PC-9 (cell line): ENCODE results near the gene MFN1. TPM values are rescaled to one million over a fixed set of nuclear protein-coding genes. Genes with fewer than 3 reads are reported as not detected.

Experiments used
- BruUV-seq: library from RNA; stranded (reverse); fragments of 400-500 nt; replicated peaks from 2 replicates; lab custom pipeline; 2021; lab: Mats Ljungman, UMichigan
- CTCF ChIA-PET: fragments of 300-600 bp; sonication (Branson Sonifier 250); formaldehyde crosslinking; loops from one replicate; lab custom pipeline; 2022; ENCODE audit warnings: antibody characterized with exemption; lab: Charles Lee
- POLR2A ChIA-PET: fragments of 300-600 bp; sonication (Branson Sonifier 250); formaldehyde crosslinking; loops from one replicate; lab custom pipeline; 2022; ENCODE audit warnings: antibody characterized with exemption; ENCODE audit not compliant: unreplicated experiment; lab: Charles Lee
- DNase-seq, 2 experiments: peaks; one replicate each; pipeline versions ENCODE4 v3.0.0 to v3.0.0-alpha.2; 2015 to 2022; ENCODE audit warnings: mixed read lengths in 1 of 2
- H2AFZ ChIP-seq: fragments of 200-600 bp; sonication (generic); 2 replicates; pipeline ENCODE4 v1.8.1; 2017; ENCODE audit warnings: antibody characterized with exemption
- H3F3A ChIP-seq: fragments of 200-600 bp; sonication (generic); 2 replicates; pipeline ENCODE4 v1.8.1; 2017; ENCODE audit warnings: antibody characterized with exemption, mild to moderate bottlenecking, low read depth; ENCODE audit not compliant: insufficient read depth
- H3K27ac ChIP-seq: fragments of 200-600 bp; sonication (generic); 2 replicates; pipeline ENCODE4 v1.6.1; 2016; ENCODE audit warnings: mixed run types
- H3K27me3 ChIP-seq: fragments of 200-600 bp; sonication (generic); 2 replicates; pipeline ENCODE4 v1.6.1; 2016; ENCODE audit warnings: low read depth, mixed run types; ENCODE audit not compliant: insufficient read depth
- H3K36me3 ChIP-seq: fragments of 200-600 bp; sonication (generic); 2 replicates; pipeline ENCODE4 v1.6.1; 2016; ENCODE audit warnings: low read depth, mixed run types
- H3K4me1 ChIP-seq: fragments of 200-600 bp; sonication (generic); replicated peaks from 2 replicates; pipeline ENCODE4 v1.6.1; 2016; ENCODE audit warnings: mixed run types; ENCODE audit not compliant: insufficient read depth
- H3K4me2 ChIP-seq: fragments of 200-600 bp; sonication (generic); 2 replicates; pipeline ENCODE4 v1.6.1; 2017; ENCODE audit warnings: mixed run types
- H3K4me3 ChIP-seq: fragments of 200-600 bp; sonication (generic); 2 replicates; pipeline ENCODE4 v1.6.1; 2016; ENCODE audit warnings: mixed run types
- H3K79me2 ChIP-seq: fragments of 200-600 bp; sonication (generic); 2 replicates; pipeline ENCODE4 v1.6.1; 2017; ENCODE audit warnings: low read depth, mixed run types
- H3K9me2 ChIP-seq: fragments of 200-600 bp; sonication (generic); 2 replicates; pipeline ENCODE4 v1.8.1; 2017; ENCODE audit warnings: mild to moderate bottlenecking; ENCODE audit not compliant: insufficient read depth
- H3K9me3 ChIP-seq: fragments of 200-600 bp; sonication (generic); 2 replicates; pipeline ENCODE4 v1.8.1; 2016; ENCODE audit warnings: low read depth; ENCODE audit not compliant: insufficient read depth
- H4K20me1 ChIP-seq: fragments of 200-600 bp; sonication (generic); 2 replicates; pipeline ENCODE4 v1.8.1; 2017; ENCODE audit not compliant: insufficient read depth
- EZH2 ChIP-seq: fragments of 200-600 bp; sonication (generic); IDR thresholded peaks from 2 replicates; pipeline ENCODE4 v1.8.0; 2017; ENCODE audit warnings: antibody characterized with exemption, low read depth
- intact Hi-C: fragments of 100-400 bp; cut with micrococcal nuclease; formaldehyde crosslinking; loops from one replicate; pipeline ENCODE4 v1.10.0; 2022; ENCODE audit not compliant: unreplicated experiment
- total RNA-seq: library from RNA; stranded (reverse); gene quantifications from 2 replicates; pipeline ENCODE4 v1.2.3, GENCODE V29; 2021
- TF ChIP-seq, protein P1 (sequence below): fragments of 200-600 bp; sonication (generic); conservative IDR thresholded peaks from 2 replicates; pipeline ENCODE4 v1.6.1; 2017; ENCODE audit warnings: mixed run types, antibody characterized with exemption, mild to moderate bottlenecking, moderate library complexity

The MFN1 gene
- total RNA-seq, 1 experiment from 2014 or later = 69.1 TPM

DNA sequence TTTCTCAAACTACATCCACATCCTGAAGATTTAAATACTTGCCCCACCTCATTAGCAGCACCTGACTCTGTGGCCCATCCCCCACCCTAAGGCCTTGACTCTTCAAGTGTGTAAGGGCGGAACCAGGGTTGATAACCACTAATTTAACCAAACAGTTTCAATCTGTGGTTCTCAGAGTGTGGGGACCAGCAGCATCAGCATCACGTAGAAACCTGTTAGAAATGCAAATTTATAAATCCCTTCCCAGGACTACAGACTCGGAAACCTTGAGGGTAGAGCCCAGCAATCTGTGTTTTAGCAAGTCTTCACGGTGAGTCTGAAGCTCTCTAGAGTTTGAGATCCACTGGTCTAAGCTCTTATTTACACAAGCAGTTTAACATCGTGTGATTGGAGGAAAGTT lies 91.3 kb downstream of the MFN1 start:
- DNase-seq = no peak
- Histone ChIP-seq H3K27ac (no peak overlapping the region), H3K4me1 (no peaks in the 10 kb centered on the region), H3K27me3 (no peaks in the 10 kb centered on the region), H3K4me2 (no peak overlapping the region), H2AFZ (no peak overlapping the region), H3K79me2 (no peaks in the 10 kb centered on the region), H3F3A (no peaks in the 10 kb centered on the region), H3K9me2 (no peaks in the 10 kb centered on the region), H3K4me3 (no peak overlapping the region), H4K20me1 (no peaks in the 10 kb centered on the region), H3K9me3 (no peaks in the 10 kb centered on the region), H3K36me3 (no peaks in the 10 kb centered on the region)
- POLR2A ChIA-PET = interaction anchor here (0.8 kb wide), 1 partner anchor 12 kb away, joined by 8 read pairs; no protein-coding TSS in a partner anchor
- no peak for TF ChIP-seq EZH2
- TF ChIP-seq, protein P1, sequence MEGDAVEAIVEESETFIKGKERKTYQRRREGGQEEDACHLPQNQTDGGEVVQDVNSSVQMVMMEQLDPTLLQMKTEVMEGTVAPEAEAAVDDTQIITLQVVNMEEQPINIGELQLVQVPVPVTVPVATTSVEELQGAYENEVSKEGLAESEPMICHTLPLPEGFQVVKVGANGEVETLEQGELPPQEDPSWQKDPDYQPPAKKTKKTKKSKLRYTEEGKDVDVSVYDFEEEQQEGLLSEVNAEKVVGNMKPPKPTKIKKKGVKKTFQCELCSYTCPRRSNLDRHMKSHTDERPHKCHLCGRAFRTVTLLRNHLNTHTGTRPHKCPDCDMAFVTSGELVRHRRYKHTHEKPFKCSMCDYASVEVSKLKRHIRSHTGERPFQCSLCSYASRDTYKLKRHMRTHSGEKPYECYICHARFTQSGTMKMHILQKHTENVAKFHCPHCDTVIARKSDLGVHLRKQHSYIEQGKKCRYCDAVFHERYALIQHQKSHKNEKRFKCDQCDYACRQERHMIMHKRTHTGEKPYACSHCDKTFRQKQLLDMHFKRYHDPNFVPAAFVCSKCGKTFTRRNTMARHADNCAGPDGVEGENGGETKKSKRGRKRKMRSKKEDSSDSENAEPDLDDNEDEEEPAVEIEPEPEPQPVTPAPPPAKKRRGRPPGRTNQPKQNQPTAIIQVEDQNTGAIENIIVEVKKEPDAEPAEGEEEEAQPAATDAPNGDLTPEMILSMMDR = no peak
- CTCF ChIA-PET = no interaction called here
- intact Hi-C loops = no loop called here
- no TSS peak for BruUV-seq

Other genes with a start within 250 kb of the MFN1 start
- 33.9 and 39.9 TPM in 2 replicates for gene PIK3CA, start 199.4 kb upstream of the MFN1 start, total RNA-seq
- gene KCNMB3, start 96.6 kb upstream of the MFN1 start, total RNA-seq = 7.4 and 8.9 TPM in 2 replicates
- 39.3 and 40.3 TPM in 2 replicates for gene ZNF639, start 24.7 kb upstream of the MFN1 start, total RNA-seq
- 18.0 and 19.4 TPM in 2 replicates for gene GNB4, start 103.8 kb downstream of the MFN1 start, total RNA-seq
- 87.9 and 113 TPM in 2 replicates for gene ACTL6A, start 215.2 kb downstream of the MFN1 start, total RNA-seq